COLO829 (cell line): ENCODE data around the gene MRTFA.
A peak's percentile ranks its signal among the peaks of the same experiment; 100 is the strongest.
"Not testable (repeated sequence)": the region's sequence is repeated elsewhere in the genome, so short reads cannot be mapped to it uniquely, and the experiment has no call there.

Experiments
- DNase-seq: peaks from one replicate; pipeline ENCODE4 v3.0.0; 2012; ENCODE audit warnings: low spot score

MRTFA gene

DNA sequence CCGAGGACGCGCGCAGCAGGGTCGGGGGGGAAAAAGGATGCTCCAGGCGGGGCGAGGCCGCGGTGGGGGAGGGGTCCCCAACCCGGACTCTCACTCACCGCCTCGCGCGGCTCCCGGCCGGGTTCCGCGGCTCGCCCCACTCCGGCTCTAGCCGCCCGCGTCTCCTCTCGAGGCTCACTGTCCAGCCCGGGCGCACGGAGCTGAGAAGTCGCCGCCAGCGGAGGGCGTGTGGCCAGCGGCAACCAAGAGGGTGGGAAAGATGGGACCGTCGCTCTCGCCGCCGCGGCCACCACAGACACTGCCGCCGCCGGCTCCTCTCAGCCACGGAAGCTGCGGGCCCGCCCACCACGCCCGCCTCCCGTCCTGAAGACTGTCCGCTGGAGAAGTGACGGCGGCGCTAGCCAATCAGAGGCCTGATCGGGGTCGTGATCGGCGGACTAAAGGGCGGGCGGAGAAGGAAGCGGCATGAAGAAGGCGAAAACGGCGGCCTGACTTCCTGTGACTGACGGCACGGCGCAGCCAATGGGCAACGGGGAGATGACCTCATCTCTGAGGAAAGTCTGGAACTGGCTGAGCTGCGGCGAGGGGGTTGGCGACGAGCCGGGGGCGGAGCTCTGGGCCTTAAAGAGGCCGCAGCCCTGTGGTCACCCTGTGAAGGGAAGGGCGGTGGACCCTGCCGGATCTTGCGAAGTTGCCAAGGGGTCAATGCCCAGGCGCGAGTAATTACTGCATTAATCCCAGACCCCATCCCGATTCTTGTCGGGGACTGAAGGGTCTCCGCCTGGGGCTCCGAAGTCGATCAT is at the start of gene MRTFA:
Gene MRTFA, minus strand, starts transcription at position 340 of the 803 bp plus-strand sequence.
- DNase-seq: peak; percentile 91

GRCh38 chr22:40685406-40685805 is 48.9 kb upstream of the MRTFA start:
- no peak for DNase-seq

GRCh38 chr22:40684728-40685127 is 48.2 kb upstream of the MRTFA start:
- no peak for DNase-seq

GRCh38 chr22:40681451-40681850 is 44.9 kb upstream of the MRTFA start:
- DNase-seq: no peak

DNA sequence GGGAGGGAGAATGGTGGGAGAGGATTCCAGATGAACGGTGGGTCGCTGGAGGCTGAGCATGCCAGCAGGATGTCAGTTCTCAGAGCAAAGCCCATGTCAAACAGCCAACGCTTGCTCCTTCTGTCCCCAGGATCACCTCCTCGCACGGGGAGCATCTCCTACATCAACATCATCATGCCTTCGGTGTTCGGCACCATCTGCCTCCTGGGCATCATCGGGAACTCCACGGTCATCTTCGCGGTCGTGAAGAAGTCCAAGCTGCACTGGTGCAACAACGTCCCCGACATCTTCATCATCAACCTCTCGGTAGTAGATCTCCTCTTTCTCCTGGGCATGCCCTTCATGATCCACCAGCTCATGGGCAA is 44.3 kb upstream of the MRTFA start:
- no peak for DNase-seq

GRCh38 chr22:40679964-40680818 is 43.7 kb upstream of the MRTFA start:
- no peak for DNase-seq

DNA sequence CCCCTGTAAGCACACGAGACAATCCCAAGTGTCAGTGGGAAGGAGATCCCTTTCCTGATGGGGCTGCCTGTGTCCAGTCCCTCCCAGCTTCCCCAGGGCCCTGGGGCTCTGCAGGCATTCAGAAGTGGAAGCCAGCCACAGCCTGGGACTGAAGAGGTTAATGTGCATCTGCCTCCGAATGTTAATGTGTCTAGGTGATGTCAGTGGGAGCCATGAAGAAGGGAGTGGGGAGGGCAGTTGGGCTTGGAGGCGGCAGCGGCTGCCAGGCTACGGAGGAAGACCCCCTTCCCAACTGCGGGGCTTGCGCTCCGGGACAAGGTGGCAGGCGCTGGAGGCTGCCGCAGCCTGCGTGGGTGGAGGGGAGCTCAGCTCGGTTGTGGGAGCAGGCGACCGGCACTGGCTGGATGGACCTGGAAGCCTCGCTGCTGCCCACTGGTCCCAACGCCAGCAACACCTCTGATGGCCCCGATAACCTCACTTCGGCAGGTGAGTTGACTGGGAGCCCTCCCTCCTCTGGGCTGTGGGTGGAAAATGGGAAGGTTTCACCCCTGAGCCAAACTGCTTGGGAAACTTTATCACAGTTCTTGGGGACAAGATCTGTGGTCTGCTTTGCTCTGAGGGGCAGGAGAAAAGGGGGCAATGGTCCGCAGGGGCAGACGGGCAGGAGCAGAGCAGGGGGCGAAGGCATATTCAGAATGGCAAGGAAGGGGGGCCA is 42.9 kb upstream of the MRTFA start, which contains the start of gene MCHR1:
Gene MCHR1, plus strand, starts transcription at position 236 of the 715 bp plus-strand sequence. Its CDS starts 169 bp downstream, at position 405.
- DNase-seq: no peak

DNA sequence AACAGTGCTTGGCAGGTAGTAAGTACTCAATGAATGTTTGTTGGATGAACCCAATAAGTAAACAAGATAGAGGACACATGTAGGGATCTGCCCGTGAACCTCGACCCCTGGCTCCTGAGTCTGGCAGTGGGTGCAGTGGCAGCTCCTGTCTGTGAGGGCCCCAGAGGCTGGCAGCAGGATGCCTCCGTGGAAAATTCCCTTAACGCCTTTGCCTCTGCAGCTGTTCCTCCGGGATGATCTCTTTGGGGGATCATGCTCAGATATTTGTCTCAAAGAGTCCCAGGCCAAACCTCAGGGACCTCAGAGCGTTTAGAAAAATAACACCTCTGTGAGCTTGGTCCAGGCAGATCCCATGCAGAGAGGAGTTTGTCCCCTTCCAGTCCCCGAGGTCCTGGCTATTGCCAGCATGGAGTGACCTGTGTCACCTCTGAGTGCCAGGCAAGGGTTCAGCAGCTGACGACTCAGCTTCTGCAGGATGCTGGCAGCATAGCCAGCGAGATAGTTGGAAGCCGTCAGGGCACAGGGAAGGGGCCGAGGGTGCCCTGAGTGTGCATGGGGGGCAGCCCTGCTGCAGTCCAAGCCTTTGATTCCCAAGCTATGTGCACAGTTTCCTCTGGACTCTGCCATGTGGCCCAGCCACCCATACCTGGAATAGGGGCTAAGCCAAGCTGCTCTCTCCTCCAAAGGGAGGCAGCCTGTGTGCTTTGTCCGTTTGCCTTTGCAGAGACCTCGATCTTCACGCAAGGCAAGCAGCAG is 42.2 kb upstream of the MRTFA start:
- DNase-seq: no peak

DNA sequence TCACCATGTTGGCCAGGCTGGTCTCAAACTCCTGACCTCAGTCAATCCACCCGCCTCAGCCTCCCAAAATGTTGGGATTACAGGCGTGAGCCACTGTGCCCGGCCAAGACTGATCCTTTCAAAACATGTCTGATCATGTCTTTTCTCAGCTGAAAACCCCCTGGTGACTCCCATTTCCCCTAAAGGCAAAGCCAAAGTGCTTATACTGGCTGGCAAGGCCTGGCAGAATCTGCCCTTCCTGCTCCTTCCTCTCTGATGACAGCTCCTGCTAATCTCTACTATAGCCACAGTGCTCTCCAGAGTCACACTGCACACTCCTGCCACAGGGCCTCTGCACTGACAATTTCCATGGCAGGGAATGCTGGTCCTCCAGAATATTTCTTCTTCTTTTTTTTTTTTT is 40.1 kb upstream of the MRTFA start:
- no peak for DNase-seq

- not testable (repeated sequence) for DNase-seq
These were observed 39.6 kb upstream of the MRTFA start for GRCh38 chr22:40676166-40676565.

- no peak for DNase-seq
These were observed 37.8 kb upstream of the MRTFA start for GRCh38 chr22:40674274-40674673.

GRCh38 chr22:40673017-40673416 is 36.5 kb upstream of the MRTFA start:
- no peak for DNase-seq

- no peak for DNase-seq
These were observed 35.4 kb upstream of the MRTFA start for GRCh38 chr22:40671796-40672360.

GRCh38 chr22:40671369-40671768 is 34.9 kb upstream of the MRTFA start:
- DNase-seq: no peak

- no peak for DNase-seq
These were observed 33.5 kb upstream of the MRTFA start for GRCh38 chr22:40670058-40670457.

DNA sequence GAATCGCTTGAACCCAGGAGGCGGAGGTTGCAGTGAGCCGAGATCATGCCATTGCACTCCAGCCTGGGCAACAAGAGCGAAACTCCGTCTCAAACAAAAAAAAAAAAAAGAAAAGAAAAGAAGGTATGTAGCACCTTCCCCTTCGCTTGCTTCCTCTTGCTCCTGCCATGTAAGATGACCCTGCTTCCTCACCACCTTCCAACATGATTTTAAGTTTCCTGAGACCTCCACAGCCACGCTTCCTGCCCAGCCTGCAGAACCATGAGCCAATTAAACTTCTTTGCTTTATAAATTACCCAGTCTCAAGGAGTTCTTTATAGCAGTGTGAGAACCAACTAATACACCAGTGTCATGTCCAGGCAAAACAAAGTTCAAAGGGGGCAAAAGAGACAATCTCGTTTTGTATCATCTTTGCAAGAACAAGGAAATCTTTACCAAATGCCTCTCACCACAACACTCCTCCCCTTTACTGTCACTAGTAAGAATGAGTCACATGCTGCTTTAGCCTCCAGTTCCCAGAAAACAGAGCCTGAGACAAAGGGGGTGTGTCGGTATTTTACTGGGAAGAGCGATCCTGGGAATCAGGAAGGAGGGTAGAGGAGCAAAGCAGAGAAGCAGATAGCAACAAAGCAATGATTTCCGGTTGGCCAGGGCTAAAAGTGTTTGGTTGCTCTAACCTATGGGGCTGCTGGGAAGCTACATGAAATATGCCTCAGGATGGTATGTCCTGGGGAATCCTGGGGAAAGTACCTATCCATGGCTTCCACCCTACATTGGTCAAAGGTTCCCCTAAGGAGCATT is 32.3 kb upstream of the MRTFA start:
- peak; percentile 100 for DNase-seq

- DNase-seq: no peak
These were observed 29.8 kb upstream of the MRTFA start for GRCh38 chr22:40666151-40666848.

GRCh38 chr22:40665312-40665711 is 28.8 kb upstream of the MRTFA start:
- no peak for DNase-seq

- DNase-seq: no peak
These were observed 25.2 kb upstream of the MRTFA start for GRCh38 chr22:40661671-40662070.

GRCh38 chr22:40660730-40661129 is 24.2 kb upstream of the MRTFA start:
- no peak for DNase-seq
